ENCODE results near the gene ZFR. TPM values are rescaled to one million over a fixed set of nuclear protein-coding genes. Genes with fewer than 3 reads are reported as not detected.
"Not testable (repeated sequence)": the region's sequence is repeated elsewhere in the genome, so short reads cannot be mapped to it uniquely, and the experiment has no call there.

The ZFR gene
- total RNA-seq, 1 donor from 2014 or later: 46.9 TPM

- ATAC-seq (ENCODE audit: poor library complexity): no peak
These were observed 17.9 kb downstream of the ZFR start for GRCh38 chr5:32426440-32427151.

GRCh38 chr5:32422697-32423096 lies 21.8 kb downstream of the ZFR start:
- intact Hi-C loops (cut with DNase I): no loop called here

More at GRCh38 chr5:32426440-32427151, 17.9 kb downstream of the ZFR start:
- intact Hi-C loops (cut with DNase I): no loop called here
- DNase-seq: no peak

GRCh38 chr5:32421075-32421474 lies 23.5 kb downstream of the ZFR start:
- intact Hi-C loops (cut with DNase I): no loop called here
- ATAC-seq (ENCODE audit: poor library complexity) (peak; percentile 51), DNase-seq (no peak)

More at GRCh38 chr5:32422697-32423096, 21.8 kb downstream of the ZFR start:
- DNase-seq (no peak), ATAC-seq (ENCODE audit: poor library complexity) (no peak)

GRCh38 chr5:32420506-32420905 lies 24.0 kb downstream of the ZFR start:
- DNase-seq: no peak
- ATAC-seq (ENCODE audit: poor library complexity): peak; percentile 42
- intact Hi-C loops (cut with DNase I): no loop called here

GRCh38 chr5:32419791-32420190 lies 24.7 kb downstream of the ZFR start:
- intact Hi-C loops (cut with DNase I): no loop called here
- ATAC-seq (ENCODE audit: poor library complexity): peak; percentile 82
- no peak for DNase-seq

GRCh38 chr5:32413466-32414263 lies 30.9 kb downstream of the ZFR start:
- peak; percentile 76 for ATAC-seq (ENCODE audit: poor library complexity)

GRCh38 chr5:32410630-32411029 lies 33.9 kb downstream of the ZFR start:
- peak; percentile 20 for ATAC-seq (ENCODE audit: poor library complexity)
- intact Hi-C loops (cut with DNase I): no loop called here
- DNase-seq: no peak

More at GRCh38 chr5:32413466-32414263, 30.9 kb downstream of the ZFR start:
- intact Hi-C loops (cut with DNase I): no loop called here
- no peak for DNase-seq

- ATAC-seq (ENCODE audit: poor library complexity) (no peak), DNase-seq (no peak)
- intact Hi-C loops (cut with DNase I): no loop called here
These were observed 37.9 kb downstream of the ZFR start for GRCh38 chr5:32406650-32407049.

- DNase-seq: no peak
- intact Hi-C loops (cut with DNase I): no loop called here
These were observed 39.0 kb downstream of the ZFR start for GRCh38 chr5:32405507-32405906.

GRCh38 chr5:32403760-32404159 lies 40.8 kb downstream of the ZFR start:
- ATAC-seq (ENCODE audit: poor library complexity) (no peak), DNase-seq (no peak)
- intact Hi-C loops (cut with DNase I): no loop called here

More at GRCh38 chr5:32405507-32405906, 39.0 kb downstream of the ZFR start:
- no peak for ATAC-seq (ENCODE audit: poor library complexity)

GRCh38 chr5:32400401-32400800 lies 44.1 kb downstream of the ZFR start:
- ATAC-seq (ENCODE audit: poor library complexity) (no peak), DNase-seq (no peak)
- intact Hi-C loops (cut with DNase I): no loop called here

- intact Hi-C loops (cut with DNase I); DNase-seq: not testable (repeated sequence)
These were observed 45.8 kb downstream of the ZFR start for GRCh38 chr5:32398754-32399153.

GRCh38 chr5:32394981-32395380 lies 49.6 kb downstream of the ZFR start:
- no peak for DNase-seq
- no peak for ATAC-seq (ENCODE audit: poor library complexity)
- intact Hi-C loops (cut with DNase I): no loop called here

More at GRCh38 chr5:32398754-32399153, 45.8 kb downstream of the ZFR start:
- ATAC-seq (ENCODE audit: poor library complexity): not testable (repeated sequence)

GRCh38 chr5:32392039-32392438 lies 52.5 kb downstream of the ZFR start:
- intact Hi-C loops (cut with DNase I): no loop called here
- no peak for DNase-seq

GRCh38 chr5:32390819-32391591 lies 53.5 kb downstream of the ZFR start:
- DNase-seq: no peak
- peak; percentile 43 for ATAC-seq (ENCODE audit: poor library complexity)
- intact Hi-C loops (cut with DNase I): no loop called here

More at GRCh38 chr5:32392039-32392438, 52.5 kb downstream of the ZFR start:
- ATAC-seq (ENCODE audit: poor library complexity): no peak

- ATAC-seq (ENCODE audit: poor library complexity): peak; percentile 56
- intact Hi-C loops (cut with DNase I): no loop called here
- DNase-seq: no peak
These were observed 56.0 kb downstream of the ZFR start for GRCh38 chr5:32388432-32389129.

- intact Hi-C loops (cut with DNase I): no loop called here
- DNase-seq (no peak), ATAC-seq (ENCODE audit: poor library complexity) (no peak)
These were observed 56.7 kb downstream of the ZFR start for GRCh38 chr5:32387841-32388240.

GRCh38 chr5:32387211-32387610 lies 57.3 kb downstream of the ZFR start:
- DNase-seq (no peak), ATAC-seq (ENCODE audit: poor library complexity) (peak; percentile 39)
- intact Hi-C loops (cut with DNase I): no loop called here
